Measurements from ENCODE around the gene TUBGCP2.

GRCh38 chr10:133266056-133266795 is 42.4 kb downstream of the TUBGCP2 start:
- TF ChIP-seq CTCF (IDR thresholded peaks at IDR 0.05; ENCODE audit: borderline replicate concordance, extremely low read depth, low read length, poor library complexity, severe bottlenecking) (no peak), EZH2 (IDR thresholded peaks at IDR 0.05; ENCODE audit: borderline replicate concordance, low read depth, low read length, severe bottlenecking) (no peak)
